Measurements from ENCODE around the gene ARID5B.

- TF ChIP-seq SP1 (IDR thresholded peaks at IDR 0.05) (no peak), TARDBP (IDR thresholded peaks at IDR 0.05) (no peak), SUZ12 (IDR thresholded peaks at IDR 0.05) (no peak), ELF4 (IDR thresholded peaks at IDR 0.05) (no peak), HDGF (IDR thresholded peaks at IDR 0.05; ENCODE audit: borderline replicate concordance) (no peak), FOXA1 (IDR thresholded peaks at IDR 0.05) (no peak), BHLHE40 (IDR thresholded peaks at IDR 0.05; ENCODE audit: borderline replicate concordance) (no peak), FOXK2 (IDR thresholded peaks at IDR 0.05) (no peak), ZNF384 (IDR thresholded peaks at IDR 0.05) (no peak), LEF1 (IDR thresholded peaks at IDR 0.05; ENCODE audit: borderline replicate concordance) (no peak)
Measured at GRCh38 chr10:62040881-62041280, 139.4 kb downstream of the ARID5B start.

All from HEK293T (cell line).